ENCODE measurements around the gene SLC35A2.

DNA sequence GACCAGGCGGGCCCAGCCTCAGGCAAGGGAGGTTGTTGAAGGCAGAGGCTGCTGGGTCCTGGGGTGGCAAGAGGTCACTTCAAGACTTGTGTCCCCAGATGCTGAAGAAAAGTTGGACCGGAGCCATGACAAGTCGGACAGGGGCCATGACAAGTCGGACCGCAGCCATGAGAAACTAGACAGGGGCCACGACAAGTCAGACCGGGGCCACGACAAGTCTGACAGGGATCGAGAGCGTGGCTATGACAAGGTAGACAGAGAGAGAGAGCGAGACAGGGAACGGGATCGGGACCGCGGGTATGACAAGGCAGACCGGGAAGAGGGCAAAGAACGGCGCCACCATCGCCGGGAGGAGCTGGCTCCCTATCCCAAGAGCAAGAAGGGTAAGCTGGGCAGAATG is 9.3 kb downstream of the SLC35A2 start:
- no peak for TF ChIP-seq ZNF274 (IDR thresholded peaks at IDR 0.05; ENCODE audit: low read depth, low read length)
- TF ChIP-seq YY1 (IDR thresholded peaks at IDR 0.05; ENCODE audit: insufficient read depth, insufficient read length) = no peak

Data from NT2/D1 (cell line).